HG03575 (cell line): Measurements from ENCODE around the gene GFPT2.

ENCODE experiments used
- ATAC-seq: cut with Tn5 transposase; IDR thresholded peaks from one replicate; pipeline ENCODE4 v1.9.1; 2021; ENCODE audit not compliant: unreplicated experiment, insufficient number of reproducible peaks, low FRiP score; ENCODE audit errors: extremely low read depth

Gene GFPT2

DNA sequence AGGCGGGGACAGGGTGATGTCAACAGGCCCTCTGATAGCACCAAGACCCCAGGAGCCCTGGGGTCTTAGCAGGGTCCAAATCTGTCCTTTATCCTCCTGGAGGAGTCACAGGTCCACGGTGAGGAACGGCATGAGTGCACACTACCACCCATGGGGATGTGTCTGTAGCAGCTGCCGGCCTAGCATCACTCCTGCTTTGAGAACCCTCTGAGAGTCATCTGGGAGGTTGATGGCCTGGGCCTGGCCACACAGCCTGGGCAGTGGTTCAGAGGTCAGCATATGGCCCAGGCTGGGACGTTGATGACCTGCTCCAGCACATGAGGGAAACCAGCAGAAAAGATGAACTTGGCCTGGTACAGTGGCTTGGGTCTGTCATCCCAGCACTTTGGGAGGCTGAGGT is 1.8 kb upstream of the GFPT2 start:
- ATAC-seq = no peak

DNA sequence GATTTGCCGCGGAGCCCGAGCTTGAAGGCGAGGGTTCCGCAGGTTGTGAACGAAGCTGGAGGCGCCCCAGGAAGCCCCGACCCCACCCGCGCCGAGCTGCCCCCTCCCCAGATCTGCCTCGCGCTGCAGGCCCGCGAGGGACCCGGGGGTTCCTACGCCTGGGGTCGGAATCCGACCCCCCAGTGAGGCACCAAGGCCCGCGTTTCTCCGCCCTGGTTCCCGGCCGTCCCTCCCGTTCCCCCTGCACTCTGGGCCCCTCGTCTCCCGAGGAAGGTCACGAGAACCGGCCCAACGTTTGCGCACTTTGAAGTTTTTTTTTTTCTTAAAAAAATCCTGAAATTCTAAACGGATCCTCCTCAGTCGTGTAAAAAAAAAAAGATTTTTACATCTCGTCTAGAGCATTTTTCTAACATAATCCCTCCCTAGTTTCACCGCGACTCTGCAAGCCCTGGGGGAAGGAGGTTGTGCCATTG is 880 bp upstream of the GFPT2 start:
- no peak for ATAC-seq

DNA sequence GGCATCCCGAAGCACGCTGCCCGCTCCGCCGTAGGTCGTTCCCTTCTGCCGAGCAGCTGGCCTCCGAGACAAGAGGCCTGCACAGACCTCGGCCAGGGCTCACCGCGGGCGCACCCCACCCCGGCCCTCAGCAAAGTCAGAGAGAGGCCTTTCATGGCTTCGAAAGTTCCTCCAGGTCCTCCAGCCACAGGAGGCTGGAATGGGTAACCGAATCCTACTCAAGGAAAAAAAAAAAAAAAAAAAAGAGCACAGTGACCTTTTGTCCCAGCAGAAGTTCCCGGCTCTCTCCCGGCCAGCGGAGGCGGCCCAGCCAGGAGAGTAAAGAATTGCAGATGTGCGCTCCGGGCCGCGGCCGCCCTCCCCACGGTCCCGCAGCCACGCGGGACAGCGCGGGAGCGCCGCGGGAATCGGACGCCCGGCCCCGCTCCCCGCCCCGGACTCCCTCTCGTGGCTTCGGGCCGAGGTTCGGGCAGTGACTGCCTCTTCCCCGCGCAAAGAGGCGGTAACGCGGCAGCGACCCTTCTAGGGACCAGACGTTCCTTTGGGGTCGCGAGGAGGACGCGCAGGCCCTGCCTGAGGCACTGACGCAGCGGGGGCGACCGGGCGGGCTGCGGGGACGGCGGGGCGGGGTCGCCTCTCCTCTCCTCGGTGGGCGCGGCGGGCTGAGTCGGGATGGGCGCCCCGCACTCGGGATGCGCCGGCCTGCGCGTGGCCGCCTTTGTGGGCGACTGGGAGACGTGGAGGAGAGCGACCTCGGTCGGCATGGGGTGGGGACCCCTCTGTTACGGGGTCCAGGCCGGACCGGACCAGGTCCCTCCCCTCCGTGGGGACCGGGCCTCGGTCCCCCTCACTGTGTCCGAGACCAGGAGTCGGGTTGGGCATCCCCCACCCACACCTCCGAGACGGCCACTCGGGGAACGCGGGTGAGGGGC is 754 bp downstream of the GFPT2 start:
- ATAC-seq = no peak

DNA sequence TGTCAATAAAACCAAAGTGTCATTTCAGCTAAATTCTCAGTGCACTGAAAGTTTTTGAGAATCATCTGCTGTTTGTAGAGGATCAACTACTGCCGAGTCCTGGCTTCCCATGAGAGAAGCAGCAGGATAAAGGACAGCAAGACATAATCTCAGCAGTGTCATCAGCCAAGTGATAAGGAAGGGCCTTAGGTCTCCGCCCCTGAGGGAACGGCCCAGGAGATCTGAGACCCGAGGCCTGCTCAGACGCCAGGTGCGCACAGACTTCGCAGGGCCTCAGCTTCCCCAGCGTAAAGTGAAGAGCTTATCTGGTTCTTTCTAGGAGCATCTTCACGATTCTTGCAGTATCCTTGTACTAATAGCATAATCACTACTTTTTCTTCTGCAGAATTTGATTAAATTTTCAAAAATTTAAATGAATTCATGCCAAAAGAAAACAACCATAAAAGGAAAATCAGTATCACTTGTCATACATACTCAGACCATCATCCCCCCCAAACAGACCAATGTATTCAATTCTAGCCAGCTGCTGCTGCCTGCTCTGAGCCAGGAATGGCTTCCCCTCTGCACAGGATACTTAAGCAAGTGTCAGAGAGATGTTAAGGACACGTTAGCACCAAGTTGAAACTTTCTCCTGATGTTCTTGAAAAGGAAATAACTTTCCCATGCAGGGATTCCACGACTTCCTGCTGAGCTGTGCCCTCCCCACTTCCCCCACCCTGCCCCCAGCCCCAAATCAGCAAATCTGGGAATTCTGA is 2.2 kb downstream of the GFPT2 start:
- no peak for ATAC-seq

DNA sequence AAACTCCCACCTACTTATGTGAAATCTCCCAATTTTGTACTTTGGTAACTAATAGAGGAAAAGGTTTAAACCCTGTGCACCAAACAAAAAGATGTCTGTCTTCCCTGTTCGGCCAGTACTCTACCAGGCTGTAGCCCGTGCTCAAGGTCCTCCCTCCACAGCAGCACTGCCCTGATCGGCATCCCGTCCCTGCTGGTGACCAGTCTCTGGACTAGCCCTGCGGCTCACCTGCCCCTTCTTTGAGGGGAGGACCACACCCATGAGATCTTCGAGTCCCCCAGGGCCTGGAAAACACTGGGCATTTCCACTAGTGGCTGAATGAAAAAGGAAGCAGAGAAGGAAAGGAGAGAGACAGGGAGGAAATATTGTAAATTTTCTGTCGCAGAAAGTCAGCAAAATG is 2.8 kb downstream of the GFPT2 start:
- no peak for ATAC-seq

DNA sequence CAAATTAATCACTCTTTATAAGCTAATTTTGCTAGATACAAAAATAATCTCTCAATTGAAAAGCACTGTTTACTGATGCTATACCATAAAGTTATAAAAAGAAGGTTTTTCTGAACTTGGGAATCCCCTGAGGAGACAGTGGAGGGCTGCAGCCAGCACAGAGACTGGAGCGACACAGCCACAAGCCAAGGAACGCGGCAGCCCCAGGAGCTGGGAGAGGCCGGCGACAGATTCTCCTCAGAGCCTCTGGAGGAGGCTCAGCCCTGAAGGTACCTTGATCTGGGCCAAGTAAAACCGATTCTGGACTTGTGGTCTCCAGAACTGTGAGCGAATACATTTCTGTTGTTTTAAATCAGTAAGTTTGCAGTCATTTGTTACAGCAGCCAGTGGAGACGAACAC is 3.7 kb downstream of the GFPT2 start:
- no peak for ATAC-seq

DNA sequence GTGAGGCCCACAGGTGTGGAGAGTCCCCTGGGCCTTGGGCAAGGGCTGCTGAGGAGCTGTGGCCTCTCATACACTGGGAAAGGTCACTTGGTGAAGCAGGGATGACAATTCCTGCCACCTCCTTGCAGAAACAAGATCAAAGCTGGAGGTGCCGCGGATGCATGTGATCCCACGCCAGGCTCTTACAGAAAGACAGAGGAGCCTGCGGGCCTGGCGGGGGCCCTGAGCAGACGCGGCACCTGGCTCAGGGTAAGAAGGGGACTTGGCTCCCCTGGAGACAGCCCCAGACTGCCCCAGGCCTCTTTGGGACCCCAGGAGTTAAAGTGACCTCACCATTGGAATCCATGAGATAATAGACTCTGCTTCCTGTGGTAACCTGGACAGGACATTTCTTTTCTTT is 4.8 kb downstream of the GFPT2 start:
- no peak for ATAC-seq

DNA sequence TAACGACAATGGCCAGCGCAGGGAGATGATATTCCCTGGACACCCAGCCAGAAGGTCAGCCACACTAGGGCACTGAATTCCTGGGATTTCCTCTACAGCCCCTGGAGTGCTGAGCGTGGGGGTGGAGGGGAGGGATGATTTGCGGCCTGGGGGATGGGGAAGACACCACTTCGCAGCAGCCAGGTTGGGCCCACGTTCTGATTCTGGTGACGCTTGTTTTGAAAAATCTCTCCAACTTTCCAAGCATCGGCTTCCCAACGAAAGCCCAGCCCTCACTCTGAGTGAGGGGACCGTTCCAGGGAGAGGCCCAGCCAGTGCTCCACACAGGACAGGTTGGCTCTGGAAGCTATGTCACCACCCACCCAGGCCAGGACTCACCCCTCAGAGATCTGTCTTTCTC is 5.4 kb downstream of the GFPT2 start:
- ATAC-seq = no peak

DNA sequence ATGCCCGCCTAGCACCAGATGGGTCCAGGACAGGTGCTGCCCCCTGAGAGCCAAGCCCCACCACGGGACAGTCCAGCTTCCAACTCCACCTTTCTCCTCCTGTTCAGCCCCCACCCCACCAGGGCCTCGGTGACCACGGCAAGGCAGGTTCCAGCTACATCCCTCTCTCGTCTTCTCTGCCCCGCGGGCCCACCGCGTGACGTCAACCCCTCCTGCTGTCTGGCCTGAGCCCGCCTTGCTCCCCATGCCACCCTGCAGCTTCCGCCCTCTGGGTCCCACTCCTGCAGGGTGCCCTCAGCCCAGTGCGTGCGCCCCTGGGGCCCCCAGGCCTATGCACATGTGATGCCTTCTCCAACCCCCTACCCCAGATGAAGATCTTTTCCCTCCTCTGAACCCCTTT is 6.8 kb downstream of the GFPT2 start:
- no peak for ATAC-seq

DNA sequence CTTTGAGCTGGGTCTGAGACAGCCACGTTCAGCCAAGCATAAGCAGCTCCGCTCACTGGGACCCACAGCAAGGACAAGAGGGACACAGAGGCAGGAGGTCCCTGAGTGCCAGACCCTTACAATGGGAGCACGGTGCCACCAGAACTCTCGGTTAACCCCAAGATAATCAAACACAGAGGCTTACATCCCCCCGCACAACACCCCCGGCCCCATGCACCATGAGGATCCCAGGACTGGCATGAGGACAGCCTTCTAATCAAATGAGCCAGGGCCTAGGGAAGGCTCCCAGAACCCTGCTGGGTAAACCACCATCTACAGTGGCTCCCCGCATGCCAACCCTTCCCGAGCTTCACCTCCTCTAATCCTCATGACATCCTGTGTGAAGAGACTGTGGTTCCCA is 7.4 kb downstream of the GFPT2 start:
- ATAC-seq = no peak

DNA sequence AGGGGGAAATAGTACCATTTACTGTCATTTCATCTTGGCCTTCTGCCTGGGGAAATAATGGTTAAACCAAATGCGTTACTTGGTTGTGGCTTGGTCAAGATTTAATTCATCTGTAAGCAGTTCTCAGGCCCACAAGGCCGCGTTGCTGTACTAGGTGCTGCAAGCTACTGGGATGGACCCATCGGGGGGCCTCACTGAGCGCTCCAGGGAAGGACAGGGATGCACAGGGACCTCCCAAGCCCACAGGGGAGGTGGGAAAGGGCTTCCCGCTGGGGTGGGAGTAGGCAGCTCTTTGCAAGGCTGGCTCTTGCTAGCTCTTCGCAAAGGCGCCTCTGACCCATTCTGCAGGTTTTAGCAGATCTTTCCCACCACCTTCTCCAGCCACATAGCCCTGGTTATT is 8.0 kb downstream of the GFPT2 start:
- no peak for ATAC-seq

DNA sequence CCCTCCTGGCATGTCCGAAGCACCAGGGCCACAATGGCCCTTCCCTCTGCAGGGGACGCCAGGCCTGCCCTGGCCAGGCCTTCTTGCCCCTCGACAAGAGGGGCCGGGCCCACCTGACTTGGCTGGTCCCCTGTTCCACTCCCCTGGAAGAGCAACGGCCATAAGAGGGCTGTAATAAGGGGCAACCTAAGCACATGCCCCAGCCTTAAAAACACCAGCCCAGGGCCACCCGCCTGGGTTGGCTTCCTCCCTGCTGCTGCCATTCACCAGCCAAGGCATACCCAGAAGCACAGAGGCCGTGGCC is 8.5 kb downstream of the GFPT2 start:
- ATAC-seq = no peak

DNA sequence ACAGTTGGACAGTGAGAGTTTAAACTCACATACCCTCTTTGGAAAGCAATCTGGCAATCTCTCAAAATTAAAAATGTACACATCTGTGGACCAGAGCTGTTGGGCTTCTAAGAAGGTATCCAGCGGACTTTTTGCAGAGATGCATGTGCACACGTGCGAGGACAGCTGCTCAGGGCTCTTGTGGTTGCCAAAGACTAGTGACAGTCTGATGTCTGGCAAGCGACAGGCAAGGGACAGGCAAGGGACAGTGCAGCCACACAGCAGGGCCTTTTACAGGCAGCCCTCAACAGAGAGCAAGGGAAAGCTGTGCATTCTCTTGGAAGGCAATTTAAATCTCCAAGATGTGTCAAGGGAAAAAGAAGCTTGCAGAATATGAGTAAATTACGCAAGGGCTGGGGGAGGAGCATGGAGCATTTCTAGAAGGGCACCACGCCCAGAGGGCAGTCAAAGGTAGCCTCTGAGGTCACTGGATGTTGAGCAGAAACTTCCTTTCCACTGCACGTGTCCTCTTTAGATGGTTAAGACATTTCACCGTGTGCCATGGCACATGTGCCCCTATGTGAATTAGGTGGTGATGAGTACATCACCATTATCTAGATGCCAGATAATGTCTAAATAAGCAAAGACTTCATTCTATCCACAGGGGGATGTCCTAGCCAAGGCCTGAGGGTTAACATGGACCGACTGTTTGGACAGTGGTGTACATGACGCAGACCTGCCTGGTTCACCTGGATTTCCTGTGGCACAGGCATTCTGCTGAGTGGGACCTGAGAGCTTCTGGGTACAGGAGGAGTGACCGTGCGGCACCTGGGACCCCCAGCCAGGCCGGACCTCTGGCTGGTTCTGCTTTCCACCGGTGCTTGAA is 9.1 kb downstream of the GFPT2 start:
- no peak for ATAC-seq

DNA sequence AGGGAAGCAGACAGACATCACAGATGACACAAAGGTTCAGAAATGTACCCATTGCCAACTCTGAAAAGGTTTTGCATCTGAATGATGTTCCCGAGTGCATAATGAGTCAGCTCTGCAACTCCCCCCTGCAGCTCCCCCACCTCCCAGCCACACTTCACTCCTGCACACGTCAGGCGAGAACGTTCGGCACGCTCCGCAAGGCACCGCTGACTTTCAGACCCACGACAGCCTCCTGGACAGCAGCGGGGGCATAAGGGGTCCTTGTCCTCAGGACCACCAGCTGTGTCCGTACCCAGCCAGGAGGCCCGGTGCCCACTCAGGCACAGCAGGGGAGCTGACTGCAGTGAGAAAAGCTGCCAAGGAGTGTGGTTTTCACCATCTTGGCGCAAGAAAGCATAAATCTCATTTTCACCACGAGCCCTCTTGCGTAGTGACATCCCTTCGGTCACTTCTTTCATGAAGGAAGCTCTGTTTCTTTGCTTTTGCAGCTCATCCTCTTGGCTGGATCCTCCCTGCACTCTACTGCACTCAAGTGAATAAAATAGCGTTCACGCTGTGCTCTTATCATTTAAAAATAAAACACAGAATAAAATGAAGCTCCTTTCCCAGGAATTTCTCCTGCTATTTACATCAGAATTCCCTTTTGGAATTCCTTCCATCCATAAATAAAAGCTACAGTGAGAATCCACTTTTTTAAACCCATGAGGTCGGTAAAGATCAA is 9.9 kb downstream of the GFPT2 start:
- ATAC-seq = no peak

DNA sequence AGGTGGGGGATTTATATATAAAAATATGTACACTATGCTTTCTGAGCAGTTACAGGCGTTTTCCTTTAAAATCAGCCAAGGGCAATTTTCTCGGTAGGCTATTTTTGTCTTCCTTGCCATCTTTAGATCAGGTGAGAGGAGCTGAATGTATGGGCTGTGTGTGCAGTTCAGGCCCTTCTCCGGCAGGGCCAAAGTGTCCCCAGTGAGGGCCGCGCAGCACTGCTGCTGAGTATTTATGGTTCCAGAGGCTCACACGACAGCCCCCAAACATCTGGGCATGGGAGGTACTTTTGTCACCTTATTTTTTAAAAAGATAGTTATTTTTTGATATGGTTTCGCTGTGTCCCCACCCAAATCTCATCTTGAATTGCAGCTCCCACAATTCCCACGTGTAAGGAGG is 11.5 kb downstream of the GFPT2 start:
- no peak for ATAC-seq

DNA sequence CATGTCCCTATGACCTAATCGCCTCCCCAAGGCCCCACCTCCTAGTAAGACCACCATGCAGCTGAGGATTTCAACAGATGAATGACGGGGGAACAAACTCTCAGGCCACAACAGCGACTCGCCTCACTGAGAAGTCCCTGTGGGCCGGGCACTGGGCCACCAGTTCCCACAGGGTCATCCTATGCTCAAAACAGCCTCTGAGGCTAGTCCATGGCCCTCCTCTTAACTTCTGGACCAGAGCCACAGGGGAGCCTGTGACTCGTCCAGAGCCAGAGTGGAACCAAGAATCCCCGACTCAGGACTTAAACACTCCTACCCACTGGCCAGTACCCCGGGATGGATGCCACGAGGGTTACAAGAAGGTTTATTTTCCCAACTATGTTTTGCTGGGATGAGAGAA is 12.3 kb downstream of the GFPT2 start:
- ATAC-seq = no peak

DNA sequence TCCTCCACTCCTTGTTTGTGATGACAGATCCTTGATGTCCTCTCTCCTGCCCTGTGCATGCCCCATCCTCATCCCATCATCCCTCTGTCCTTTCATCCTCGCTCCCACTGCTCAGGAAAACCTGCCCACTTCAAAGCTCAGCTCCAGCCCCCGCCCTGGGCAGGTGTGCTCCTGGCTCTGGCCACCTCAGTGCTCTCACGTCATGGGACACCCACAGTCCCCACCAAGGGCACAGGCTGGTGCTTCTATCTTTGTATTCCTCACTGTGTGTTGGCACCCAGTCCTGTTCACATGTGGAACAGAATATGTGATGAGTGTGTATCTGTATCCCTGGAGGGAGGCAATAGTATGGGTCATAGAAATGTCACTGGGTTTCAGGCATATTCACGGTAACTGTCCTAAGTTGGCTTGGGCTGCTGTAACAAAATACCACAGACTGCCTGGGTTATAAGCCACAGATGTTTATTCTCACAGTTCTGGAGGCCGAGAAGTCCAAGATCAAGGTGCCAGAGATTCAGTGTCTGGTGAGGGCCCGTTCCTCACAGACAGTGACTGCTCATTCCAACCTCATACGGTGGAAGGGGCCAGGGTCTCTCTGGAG is 13.5 kb downstream of the GFPT2 start:
- ATAC-seq = no peak

DNA sequence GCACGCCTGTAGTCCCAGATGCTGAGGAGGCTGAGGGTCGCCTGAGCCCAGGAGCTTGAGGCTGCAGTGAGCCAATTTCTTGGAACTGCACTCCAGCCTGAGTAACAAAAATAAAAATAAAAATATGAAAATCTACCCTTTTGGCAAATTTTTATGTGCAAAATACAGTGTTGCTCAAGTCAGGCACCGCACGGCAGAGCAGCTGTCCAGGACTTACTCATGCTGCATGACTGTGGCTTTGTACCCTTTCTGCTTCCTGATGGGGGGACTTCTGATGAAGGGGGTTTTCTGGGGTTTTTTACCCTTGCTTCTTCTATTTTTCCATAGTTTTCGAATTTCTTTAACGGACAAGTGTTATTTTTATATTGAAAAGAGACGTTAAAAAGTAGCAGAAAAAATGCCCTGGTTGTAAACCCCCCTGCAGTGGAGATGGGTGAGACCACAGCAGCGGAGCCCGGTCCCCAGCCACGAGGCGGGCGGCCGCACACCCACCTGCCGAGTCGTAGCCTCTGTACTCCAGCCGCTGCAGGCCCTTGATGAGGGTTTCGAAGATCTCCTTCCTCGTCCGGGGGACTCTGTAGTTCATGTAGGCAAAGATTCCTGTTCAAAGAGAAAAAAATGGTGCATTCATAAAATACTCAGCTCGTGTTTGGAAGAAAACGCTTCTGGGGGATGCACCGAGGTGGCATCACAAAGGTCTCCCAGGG is 15.0 kb downstream of the GFPT2 start:
- ATAC-seq = no peak
